ENCODE measurements around the gene ANKRD11.

ANKRD11 gene

DNA sequence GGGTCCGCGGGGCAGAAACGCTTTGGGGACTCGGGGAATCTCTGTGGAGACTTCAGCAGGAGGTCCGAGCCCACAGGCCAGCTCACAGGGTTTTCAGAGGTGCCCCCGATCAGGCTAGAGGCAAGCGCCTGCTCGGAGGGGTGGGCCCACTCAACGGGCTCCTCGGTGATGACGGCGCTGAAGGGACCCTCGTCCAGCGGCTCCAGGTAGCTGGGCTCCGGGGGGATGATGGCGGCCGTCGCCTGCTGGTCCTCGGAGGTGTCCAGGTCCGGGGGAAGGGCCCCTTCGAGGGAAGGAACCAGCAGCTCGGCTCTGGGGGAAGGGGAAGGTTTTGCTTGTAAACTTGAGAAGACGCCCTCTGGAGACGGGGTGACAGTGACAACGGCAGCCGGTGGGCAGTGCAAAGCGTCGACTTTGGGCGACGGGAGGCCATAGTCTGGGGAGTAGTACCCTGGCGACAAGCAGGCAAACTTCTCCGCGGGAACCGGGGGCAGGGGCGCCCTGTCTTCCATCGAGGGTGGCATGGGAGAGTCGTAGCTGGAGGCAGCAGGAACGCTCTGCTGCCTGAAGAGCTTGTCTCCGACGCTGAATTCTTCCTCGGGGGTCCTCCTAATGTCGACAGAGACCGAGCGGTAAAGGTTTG lies 209.7 kb downstream of the ANKRD11 start:
- no peak overlapping the region for H3K9ac ChIP-seq (ENCODE audit: insufficient read length, low read depth)
- H3K27me3 ChIP-seq (ENCODE audit: insufficient read depth, insufficient read length): no peaks in the 10 kb centered on the region
- peaks cover 8% of the 10 kb centered on the region for H3K4me1 ChIP-seq (ENCODE audit: insufficient read depth, insufficient read length)
- TF ChIP-seq YY1 (IDR thresholded peaks at IDR 0.05; ENCODE audit: insufficient read depth, insufficient read length) (no peak), ZNF274 (IDR thresholded peaks at IDR 0.05; ENCODE audit: low read depth, low read length) (no peak), SUZ12 (IDR thresholded peaks at IDR 0.05; ENCODE audit: extremely low read depth, insufficient read depth, insufficient read length) (no peak)
- peaks cover 89% of the 10 kb centered on the region for H3K36me3 ChIP-seq (ENCODE audit: insufficient read depth, insufficient read length, low read length)
- no peak for DNase-seq (ENCODE audit: low read depth, low spot score)
- H3K4me3 ChIP-seq (ENCODE audit: insufficient read length, low read depth): no peak overlapping the region
- no peaks in the 10 kb centered on the region for H3K9me3 ChIP-seq (ENCODE audit: insufficient read depth, low read length)

DNA sequence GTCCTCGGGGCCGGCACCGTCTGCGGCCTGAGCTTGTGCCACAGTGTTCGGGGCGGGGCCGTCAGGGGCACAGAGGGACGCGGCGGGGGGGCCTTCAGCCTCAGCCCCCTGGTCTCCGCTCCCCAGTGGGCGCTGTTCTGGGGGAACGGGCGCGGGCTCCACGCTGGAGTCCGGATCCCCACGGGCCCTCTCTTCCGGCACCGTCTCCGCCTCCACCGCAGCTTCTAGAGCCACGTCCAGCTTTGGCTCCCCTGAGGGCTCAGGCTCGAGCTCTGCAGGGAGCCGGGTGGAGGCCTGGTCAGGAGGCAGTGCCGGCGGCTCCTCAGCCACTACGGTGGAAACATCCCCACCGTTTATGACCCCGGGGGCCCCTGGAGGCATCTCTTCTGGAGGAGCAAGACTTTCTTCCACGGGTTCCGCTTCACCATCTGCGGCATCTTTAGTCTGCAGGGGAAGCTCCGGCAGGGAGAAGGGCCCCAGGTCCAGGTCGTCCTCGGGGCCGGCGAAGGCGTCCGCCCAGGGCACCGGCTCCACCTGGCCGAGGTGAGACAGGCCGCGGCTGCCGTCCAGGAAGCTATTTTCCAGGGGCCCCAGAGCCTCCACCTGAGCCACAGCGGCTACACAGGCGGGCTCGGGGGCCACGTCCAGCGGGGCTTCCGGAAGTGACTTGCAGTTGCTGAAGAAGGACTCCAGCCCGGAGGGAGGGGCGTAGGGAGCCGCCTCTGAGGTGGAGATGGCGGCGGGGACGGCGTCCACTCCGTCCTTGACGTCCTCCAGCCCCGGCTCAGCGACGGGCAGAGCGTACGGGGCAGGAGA lies 210.5 kb downstream of the ANKRD11 start:
- H3K9me3 ChIP-seq (ENCODE audit: insufficient read depth, low read length): no peaks in the 10 kb centered on the region
- H3K9ac ChIP-seq (ENCODE audit: insufficient read length, low read depth): no peak overlapping the region
- peaks cover 9% of the 10 kb centered on the region for H3K4me1 ChIP-seq (ENCODE audit: insufficient read depth, insufficient read length)
- no peaks in the 10 kb centered on the region for H3K27me3 ChIP-seq (ENCODE audit: insufficient read depth, insufficient read length)
- peaks cover 89% of the 10 kb centered on the region for H3K36me3 ChIP-seq (ENCODE audit: insufficient read depth, insufficient read length, low read length)
- H3K4me3 ChIP-seq (ENCODE audit: insufficient read length, low read depth): no peak overlapping the region
- no peak for TF ChIP-seq YY1 (IDR thresholded peaks at IDR 0.05; ENCODE audit: insufficient read depth, insufficient read length)
- TF ChIP-seq SUZ12 (IDR thresholded peaks at IDR 0.05; ENCODE audit: extremely low read depth, insufficient read depth, insufficient read length): no peak
- TF ChIP-seq ZNF274 (IDR thresholded peaks at IDR 0.05; ENCODE audit: low read depth, low read length): no peak
- no peak for DNase-seq (ENCODE audit: low read depth, low spot score)

DNA sequence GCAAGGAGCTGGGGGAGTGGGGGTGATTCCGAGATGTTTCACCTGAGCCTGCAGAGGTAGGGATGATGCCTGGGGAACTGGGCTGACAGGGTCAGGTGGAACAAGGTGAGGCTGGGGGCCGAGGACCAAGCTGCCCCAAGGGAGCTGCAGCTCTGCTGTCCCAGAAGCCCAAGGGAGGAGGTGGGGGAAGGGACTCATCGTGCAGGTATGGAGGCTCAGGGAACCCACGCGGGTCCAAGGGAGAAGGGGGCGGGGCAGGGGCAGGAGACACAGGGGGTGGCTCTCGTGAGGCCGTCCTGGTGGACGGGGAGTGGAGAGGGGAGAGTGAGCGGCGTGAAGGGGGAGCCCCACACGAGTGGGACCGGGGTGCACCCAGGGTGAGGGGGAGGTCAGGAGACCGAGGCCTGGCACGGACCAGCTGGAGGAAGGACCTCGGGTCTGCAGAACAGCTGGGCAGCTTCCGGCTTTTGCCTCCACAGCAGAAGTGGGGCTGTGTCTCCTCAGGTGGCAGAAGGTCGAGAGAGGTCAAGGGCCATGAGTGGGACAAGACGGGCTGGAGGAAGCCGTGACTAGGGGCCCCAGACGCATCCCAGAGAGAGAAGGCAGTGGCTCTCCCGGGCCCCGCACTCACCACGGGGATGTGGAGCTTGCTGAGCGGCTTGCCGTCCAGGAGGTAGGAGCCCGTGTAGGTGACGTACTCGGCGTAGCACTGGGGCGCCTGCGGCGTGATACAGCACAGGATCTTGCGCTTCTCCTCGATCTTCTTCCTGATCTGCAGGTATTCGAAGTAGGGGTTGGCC lies 211.7 kb downstream of the ANKRD11 start:
- no peak overlapping the region for H3K9ac ChIP-seq (ENCODE audit: insufficient read length, low read depth)

DNA sequence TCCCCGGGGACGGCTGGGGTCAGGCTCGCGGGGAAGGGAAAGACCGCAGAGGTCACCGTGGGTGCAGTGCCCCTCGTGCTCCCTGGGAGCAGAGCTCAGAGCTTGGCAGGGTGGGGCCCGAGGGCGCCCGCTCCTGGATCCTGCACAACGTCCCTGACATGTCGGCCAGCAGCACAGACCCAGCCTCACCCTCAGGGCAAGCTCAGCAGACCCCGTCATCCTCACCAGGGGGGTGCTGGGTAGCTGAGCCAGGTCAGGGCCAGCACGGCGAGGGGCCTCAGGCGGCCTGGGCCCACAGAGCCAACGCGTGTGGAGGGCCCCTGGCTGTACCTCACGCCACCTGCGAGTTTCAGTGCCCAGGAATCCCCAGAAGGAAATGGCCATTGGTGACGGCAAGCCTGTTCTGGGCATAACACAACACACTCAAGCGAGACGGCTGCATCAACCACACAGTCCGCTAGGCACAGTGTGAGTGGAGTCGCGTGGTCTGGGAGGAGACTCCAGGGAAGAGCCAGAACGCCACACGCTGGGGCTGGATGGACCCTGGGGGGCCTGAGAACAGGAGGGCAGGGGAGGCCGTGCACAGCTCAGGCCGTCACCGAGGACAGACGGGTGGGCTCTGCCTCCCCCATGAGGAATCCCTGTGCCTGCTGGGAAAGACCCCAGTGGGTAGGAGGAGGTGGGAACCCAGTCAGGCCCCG lies 212.6 kb downstream of the ANKRD11 start:
- no peak for DNase-seq (ENCODE audit: low read depth, low spot score)

More for the DNA sequence above, 211.7 kb downstream of the ANKRD11 start:
- TF ChIP-seq YY1 (IDR thresholded peaks at IDR 0.05; ENCODE audit: insufficient read depth, insufficient read length): no peak
- no peak for TF ChIP-seq ZNF274 (IDR thresholded peaks at IDR 0.05; ENCODE audit: low read depth, low read length)
- no peak for TF ChIP-seq SUZ12 (IDR thresholded peaks at IDR 0.05; ENCODE audit: extremely low read depth, insufficient read depth, insufficient read length)
- no peak for DNase-seq (ENCODE audit: low read depth, low spot score)
- Histone ChIP-seq H3K36me3 (ENCODE audit: insufficient read depth, insufficient read length, low read length) (peaks cover 92% of the 10 kb centered on the region), H3K4me3 (ENCODE audit: insufficient read length, low read depth) (no peak overlapping the region), H3K9me3 (ENCODE audit: insufficient read depth, low read length) (no peaks in the 10 kb centered on the region), H3K4me1 (ENCODE audit: insufficient read depth, insufficient read length) (peaks cover 9% of the 10 kb centered on the region), H3K27me3 (ENCODE audit: insufficient read depth, insufficient read length) (no peaks in the 10 kb centered on the region)

DNA sequence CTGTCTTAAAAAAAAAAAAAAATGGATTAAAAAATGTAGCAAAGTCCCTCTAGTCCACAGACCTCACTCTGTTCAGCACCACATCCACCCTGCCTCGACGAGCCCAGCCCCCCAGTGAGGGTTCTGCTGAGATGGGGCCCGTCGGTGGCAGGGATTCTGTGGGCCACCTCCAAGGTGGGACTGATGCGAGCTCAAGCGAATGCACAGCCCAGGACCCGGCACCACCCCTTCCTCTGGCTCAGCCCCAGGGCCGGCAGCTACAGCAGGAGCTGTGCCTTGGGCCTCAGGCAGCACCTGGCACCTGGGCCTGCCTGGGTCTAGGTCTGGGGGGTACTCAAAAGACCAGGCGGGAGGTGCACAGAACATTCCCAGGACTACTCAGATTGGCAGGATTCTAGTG lies 213.3 kb downstream of the ANKRD11 start:
- Histone ChIP-seq H3K27me3 (ENCODE audit: insufficient read depth, insufficient read length) (no peaks in the 10 kb centered on the region), H3K36me3 (ENCODE audit: insufficient read depth, insufficient read length, low read length) (peaks cover 89% of the 10 kb centered on the region), H3K4me1 (ENCODE audit: insufficient read depth, insufficient read length) (peaks cover 9% of the 10 kb centered on the region), H3K9ac (ENCODE audit: insufficient read length, low read depth) (no peak overlapping the region), H3K4me3 (ENCODE audit: insufficient read length, low read depth) (no peak overlapping the region), H3K9me3 (ENCODE audit: insufficient read depth, low read length) (no peaks in the 10 kb centered on the region)
- no peak for TF ChIP-seq YY1 (IDR thresholded peaks at IDR 0.05; ENCODE audit: insufficient read depth, insufficient read length)
- no peak for TF ChIP-seq ZNF274 (IDR thresholded peaks at IDR 0.05; ENCODE audit: low read depth, low read length)
- TF ChIP-seq SUZ12 (IDR thresholded peaks at IDR 0.05; ENCODE audit: extremely low read depth, insufficient read depth, insufficient read length): no peak
- no peak for DNase-seq (ENCODE audit: low read depth, low spot score)

More for the DNA sequence above, 212.6 kb downstream of the ANKRD11 start:
- Histone ChIP-seq H3K9ac (ENCODE audit: insufficient read length, low read depth) (no peak overlapping the region), H3K4me1 (ENCODE audit: insufficient read depth, insufficient read length) (peaks cover 9% of the 10 kb centered on the region), H3K4me3 (ENCODE audit: insufficient read length, low read depth) (no peak overlapping the region), H3K36me3 (ENCODE audit: insufficient read depth, insufficient read length, low read length) (peaks cover 90% of the 10 kb centered on the region), H3K9me3 (ENCODE audit: insufficient read depth, low read length) (no peaks in the 10 kb centered on the region), H3K27me3 (ENCODE audit: insufficient read depth, insufficient read length) (no peaks in the 10 kb centered on the region)
- TF ChIP-seq SUZ12 (IDR thresholded peaks at IDR 0.05; ENCODE audit: extremely low read depth, insufficient read depth, insufficient read length) (no peak), YY1 (IDR thresholded peaks at IDR 0.05; ENCODE audit: insufficient read depth, insufficient read length) (no peak), ZNF274 (IDR thresholded peaks at IDR 0.05; ENCODE audit: low read depth, low read length) (no peak)

DNA sequence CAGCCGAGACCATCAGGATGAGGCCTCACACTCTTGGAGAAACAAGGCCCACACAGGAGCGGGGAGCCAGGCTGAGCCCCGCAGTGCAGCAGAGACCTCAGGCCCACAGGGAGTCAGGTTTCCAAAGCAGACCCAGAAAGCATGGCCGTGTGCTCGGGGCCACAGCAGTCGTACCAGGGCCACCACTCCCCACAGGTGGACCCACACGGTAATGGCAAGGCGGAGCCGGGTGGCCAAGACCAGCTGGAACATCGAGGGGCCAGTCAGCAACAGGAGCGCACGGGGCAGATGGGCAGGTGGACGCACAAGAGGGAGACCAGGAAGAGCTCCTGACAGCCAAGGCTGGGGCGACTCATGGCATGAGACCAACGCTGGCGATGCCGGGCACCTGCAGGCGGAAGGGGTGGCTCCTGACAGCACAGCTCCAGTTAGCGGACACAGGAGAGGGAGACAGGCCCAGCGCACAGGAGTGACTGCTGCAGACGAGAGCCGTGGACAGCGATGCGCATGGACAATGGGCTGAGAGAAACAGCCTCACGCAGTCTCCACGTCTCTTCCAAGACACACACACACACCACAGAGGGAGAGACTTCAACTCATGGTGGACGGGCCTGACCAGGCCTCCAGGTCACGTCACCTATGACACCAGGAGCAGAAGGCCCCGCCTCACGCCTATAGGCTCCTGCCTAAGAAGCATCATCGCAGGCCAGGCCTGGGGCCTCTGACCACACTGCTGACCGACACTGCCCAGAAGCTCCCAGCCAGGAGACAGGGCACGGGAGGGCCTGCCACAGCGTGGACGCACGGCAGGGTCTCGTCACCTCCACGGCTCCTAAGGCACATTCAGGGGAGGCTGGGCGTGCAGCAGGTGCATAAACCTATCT lies 214.3 kb downstream of the ANKRD11 start:
- no peaks in the 10 kb centered on the region for H3K9me3 ChIP-seq (ENCODE audit: insufficient read depth, low read length)
- H3K4me3 ChIP-seq (ENCODE audit: insufficient read length, low read depth): no peak overlapping the region
- peaks cover 88% of the 10 kb centered on the region for H3K36me3 ChIP-seq (ENCODE audit: insufficient read depth, insufficient read length, low read length)
- H3K27me3 ChIP-seq (ENCODE audit: insufficient read depth, insufficient read length): no peaks in the 10 kb centered on the region
- no peak overlapping the region for H3K9ac ChIP-seq (ENCODE audit: insufficient read length, low read depth)
- DNase-seq (ENCODE audit: low read depth, low spot score): no peak
- TF ChIP-seq ZNF274 (IDR thresholded peaks at IDR 0.05; ENCODE audit: low read depth, low read length) (no peak), YY1 (IDR thresholded peaks at IDR 0.05; ENCODE audit: insufficient read depth, insufficient read length) (no peak), SUZ12 (IDR thresholded peaks at IDR 0.05; ENCODE audit: extremely low read depth, insufficient read depth, insufficient read length) (no peak)
- peaks cover 9% of the 10 kb centered on the region for H3K4me1 ChIP-seq (ENCODE audit: insufficient read depth, insufficient read length)
